CD4-positive, alpha-beta T cell treated with Interleukin-10 for 1 hour (primary cell): Measurements from ENCODE around the gene BATF.

Experiments
- DNase-seq: peaks from one replicate; pipeline ENCODE4 v3.0.0-alpha.2; 2020

BATF gene

GRCh38 chr14:75501080-75501479, 21.2 kb upstream of the BATF start:
- DNase-seq: no peak

GRCh38 chr14:75504411-75504810, 17.9 kb upstream of the BATF start:
- no peak for DNase-seq

GRCh38 chr14:75506930-75507329, 15.3 kb upstream of the BATF start:
- no peak for DNase-seq

- DNase-seq: no peak
Observed at GRCh38 chr14:75510547-75510946, 11.7 kb upstream of the BATF start.

GRCh38 chr14:75511201-75511600, 11.1 kb upstream of the BATF start:
- no peak for DNase-seq

GRCh38 chr14:75513911-75514672, 8.2 kb upstream of the BATF start:
- DNase-seq: peak; percentile 76

GRCh38 chr14:75514673-75515628, 7.3 kb upstream of the BATF start:
- peak; percentile 71 for DNase-seq

GRCh38 chr14:75515629-75515996, 6.7 kb upstream of the BATF start:
- DNase-seq: no peak

GRCh38 chr14:75518625-75519024, 3.6 kb upstream of the BATF start:
- peak; percentile 70 for DNase-seq

GRCh38 chr14:75519394-75519793, 2.9 kb upstream of the BATF start:
- DNase-seq: no peak

- DNase-seq: no peak
Observed at GRCh38 chr14:75519826-75520728, 2.2 kb upstream of the BATF start.

GRCh38 chr14:75520852-75521251, 1.4 kb upstream of the BATF start:
- DNase-seq: no peak

GRCh38 chr14:75521415-75522199, 662 bp upstream of the BATF start:
- DNase-seq: peak; percentile 39

- DNase-seq: no peak
Observed at GRCh38 chr14:75522983-75523318, 682 bp downstream of the BATF start.

- DNase-seq: peak; percentile 58
Observed at GRCh38 chr14:75523771-75524171, 1.5 kb downstream of the BATF start.

- DNase-seq: no peak
Observed at GRCh38 chr14:75525969-75526368, 3.7 kb downstream of the BATF start.

- no peak for DNase-seq
Observed at GRCh38 chr14:75527449-75528163, 5.3 kb downstream of the BATF start.

- DNase-seq: no peak
Observed at GRCh38 chr14:75531256-75531655, 9.0 kb downstream of the BATF start.

- DNase-seq: no peak
Observed at GRCh38 chr14:75531660-75532317, 9.5 kb downstream of the BATF start.

- no peak for DNase-seq
Observed at GRCh38 chr14:75533791-75534555, 11.7 kb downstream of the BATF start.
